Fibroblast of skin of right quadriceps (primary cell): ENCODE measurements around the gene RTKN2.

Experiments used
- DNase-seq: peaks from one replicate; pipeline ENCODE4 v3.0.0-alpha.2; 2013

Gene RTKN2

DNA sequence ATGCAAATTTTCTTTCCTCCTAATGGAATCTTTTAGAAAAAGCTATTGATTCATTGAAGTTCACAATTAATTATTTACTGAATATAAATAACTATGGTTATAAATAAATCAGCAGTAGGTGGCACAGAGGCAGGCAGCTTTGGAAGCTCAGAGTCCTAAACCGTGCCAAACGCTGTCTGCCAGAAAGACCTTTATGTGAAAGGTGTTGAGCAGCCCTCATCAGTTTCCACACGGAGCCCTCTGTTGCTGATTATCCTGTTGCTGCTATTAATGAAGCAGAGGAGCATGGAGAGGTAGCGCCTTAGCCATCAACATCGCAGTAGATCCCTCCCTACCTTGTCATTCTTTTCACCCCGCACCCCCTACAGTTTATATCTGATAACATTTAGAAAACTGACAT lies 51.0 kb downstream of the RTKN2 start:
- DNase-seq = no peak

- DNase-seq = peak; percentile 23
These were observed 54.2 kb downstream of the RTKN2 start for GRCh38 chr10:62214364-62214874.

DNA sequence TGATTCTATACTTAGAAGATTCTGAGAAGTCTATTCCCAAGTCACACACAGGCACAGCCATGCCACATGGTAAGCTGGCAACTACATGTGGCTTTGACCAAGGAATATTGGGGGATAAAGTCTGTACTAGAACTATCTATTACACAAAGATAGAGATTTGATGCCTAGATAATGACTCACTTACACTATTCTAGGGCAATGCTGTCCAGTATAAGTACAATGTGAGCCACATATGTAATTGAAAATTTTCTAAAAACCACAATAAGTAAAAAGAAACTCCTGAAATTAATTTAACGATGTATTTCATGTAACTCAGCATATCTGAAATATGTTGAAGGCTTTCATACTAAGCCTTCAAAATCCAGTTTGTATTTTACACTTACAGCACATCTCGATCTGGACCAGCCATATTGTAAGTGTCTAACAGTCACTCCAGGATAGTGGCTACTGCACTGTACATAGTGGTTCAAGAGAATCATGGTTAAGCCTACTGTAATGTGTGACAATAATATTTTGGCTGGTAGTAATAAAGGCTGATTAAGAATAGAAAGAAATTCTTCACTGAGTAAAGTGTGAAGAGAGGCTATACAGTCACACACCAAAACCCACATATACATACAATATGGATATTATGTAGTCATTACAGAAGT lies 62.8 kb downstream of the RTKN2 start:
- DNase-seq = no peak

GRCh38 chr10:62199584-62199983 lies 69.1 kb downstream of the RTKN2 start:
- no peak for DNase-seq

- DNase-seq = no peak
These were observed 72.1 kb downstream of the RTKN2 start for GRCh38 chr10:62196528-62196927.

- no peak for DNase-seq
These were observed 73.0 kb downstream of the RTKN2 start for GRCh38 chr10:62195675-62195926.

GRCh38 chr10:62194924-62195674 lies 73.5 kb downstream of the RTKN2 start:
- DNase-seq = no peak

GRCh38 chr10:62193479-62193878 lies 75.2 kb downstream of the RTKN2 start:
- DNase-seq = no peak

GRCh38 chr10:62189131-62189530 lies 79.5 kb downstream of the RTKN2 start:
- DNase-seq = peak; percentile 3

DNA sequence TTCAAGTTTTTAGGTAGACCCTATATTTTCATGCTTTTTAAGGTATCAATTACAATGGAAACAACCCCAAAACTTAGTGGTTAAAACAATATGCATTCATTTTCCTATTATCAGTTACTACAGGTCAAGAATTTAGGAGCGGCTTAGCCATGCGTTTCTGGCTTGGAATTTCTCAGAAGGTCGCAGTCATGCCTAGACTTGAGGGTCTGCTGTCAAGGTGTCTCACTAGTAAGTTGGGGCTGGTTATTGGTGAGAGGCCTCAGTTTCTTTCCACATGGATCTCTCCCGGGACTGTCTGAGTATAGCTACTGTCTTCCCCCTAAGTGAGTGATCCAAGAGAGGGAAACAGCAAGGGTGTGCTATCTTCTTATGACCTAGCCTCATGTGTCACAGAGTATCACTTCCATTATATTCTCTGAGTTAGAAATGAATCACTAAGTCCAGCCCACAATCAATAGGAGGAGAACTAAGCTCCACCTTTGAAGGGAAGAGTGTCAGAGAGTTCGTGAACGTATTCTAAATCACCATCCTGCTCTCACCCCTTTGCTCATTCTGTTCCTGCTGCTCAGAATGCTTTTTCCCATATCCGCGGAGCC lies 80.5 kb downstream of the RTKN2 start:
- no peak for DNase-seq

DNA sequence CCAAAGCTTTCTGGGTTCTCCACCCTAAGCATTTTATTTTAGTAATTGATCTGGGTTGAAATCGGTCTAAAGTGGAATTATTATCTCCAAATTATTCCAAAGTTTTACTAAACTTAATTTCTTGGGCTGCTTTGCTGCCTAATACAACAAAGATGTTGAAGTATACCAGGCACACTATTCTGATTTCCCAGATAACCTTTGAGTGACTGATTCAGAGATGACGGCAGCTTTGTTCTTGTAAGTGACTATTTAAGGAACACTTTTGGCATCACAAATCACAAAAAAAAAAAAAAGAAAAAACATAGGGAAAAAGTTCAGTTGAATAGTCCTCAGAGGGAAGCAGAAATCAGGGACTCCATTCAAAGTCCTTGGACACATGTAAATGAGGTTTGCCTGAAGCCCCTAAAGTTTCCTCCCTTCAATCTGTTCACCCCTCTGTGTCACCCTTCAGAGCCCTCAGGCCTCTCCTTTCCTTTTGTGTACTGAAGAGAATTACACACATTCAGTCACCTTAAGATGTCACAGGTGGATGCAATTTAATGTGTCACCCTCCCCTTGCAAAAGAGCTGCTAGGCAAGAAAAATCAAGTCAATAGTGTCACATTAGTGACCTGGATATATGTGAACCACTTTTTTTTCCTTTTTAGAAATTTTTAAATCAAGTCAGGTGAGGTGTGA lies 81.5 kb downstream of the RTKN2 start:
- DNase-seq = no peak

DNA sequence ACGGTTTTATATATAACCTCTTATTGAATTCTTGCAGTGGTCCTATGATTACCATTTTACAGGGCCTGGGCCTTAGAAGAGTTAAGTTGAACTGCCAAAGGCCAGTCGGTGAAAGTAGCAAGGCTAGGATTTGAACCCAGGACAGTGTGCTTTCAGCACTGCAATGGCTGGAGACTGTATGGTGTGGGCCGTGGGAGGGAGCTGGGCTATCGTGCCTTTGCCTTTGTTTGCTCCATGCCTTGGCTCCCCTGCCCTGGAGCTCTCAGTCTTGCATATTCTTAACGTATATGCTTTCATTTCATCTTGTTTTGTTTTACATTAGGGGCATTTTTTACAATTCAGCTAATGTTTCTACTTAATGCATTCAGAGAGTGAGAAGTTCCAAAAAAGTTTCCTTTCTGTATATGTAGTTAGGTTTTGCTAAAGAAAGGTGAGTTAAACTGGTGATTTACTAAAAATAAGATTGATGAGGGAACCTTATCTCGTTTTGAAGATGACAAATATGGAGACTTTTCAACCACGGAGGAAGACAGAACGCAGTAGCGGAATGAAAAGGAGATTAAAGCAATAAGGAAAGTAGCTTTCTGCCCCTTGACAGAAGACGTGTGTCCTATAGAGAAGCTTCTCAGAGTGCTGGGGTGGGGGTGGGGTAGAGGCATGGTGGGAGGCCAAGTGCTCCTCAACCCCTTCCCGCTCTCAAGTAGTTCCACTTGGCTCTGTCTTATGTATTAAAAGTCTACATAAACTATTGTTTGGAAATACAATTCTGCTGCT lies 82.5 kb downstream of the RTKN2 start:
- no peak for DNase-seq

GRCh38 chr10:62183857-62184795 lies 84.5 kb downstream of the RTKN2 start:
- no peak for DNase-seq

DNA sequence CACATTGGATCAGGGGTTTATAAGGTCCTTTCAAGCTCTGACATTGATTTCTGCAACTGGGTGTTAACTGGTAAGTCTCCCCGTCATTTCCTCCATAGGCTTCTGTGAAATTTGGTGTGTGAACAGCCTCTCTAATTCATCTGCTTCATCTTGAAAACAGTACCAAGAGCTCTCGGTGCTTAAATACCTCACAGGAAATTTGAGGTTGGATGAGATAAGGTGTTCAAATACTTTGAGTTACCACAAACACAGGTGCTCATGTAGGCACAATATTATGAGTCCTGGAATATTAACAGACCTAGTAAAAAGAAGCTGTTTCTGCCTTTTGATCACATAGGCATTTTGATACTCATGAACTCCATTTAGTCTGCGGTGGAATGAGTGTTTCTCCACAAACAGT lies 85.2 kb downstream of the RTKN2 start:
- DNase-seq = no peak

DNA sequence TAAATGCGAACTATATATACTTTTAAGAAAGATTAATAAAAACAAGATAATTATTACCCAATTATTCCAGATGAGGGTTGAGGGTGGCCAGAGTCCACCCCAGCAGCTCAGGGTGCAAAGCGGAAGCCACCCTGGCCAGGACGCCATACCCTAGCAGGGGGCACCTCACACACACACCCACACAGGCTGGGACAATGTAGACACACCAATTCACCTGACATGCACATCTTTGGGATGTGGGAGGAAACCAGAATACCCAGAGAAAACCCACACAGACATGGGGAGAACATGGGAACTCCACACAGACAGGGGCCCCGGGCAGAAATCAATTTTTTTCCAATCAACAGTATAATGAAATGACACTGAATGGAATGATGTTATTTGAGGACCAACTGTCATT lies 86.0 kb downstream of the RTKN2 start:
- no peak for DNase-seq

DNA sequence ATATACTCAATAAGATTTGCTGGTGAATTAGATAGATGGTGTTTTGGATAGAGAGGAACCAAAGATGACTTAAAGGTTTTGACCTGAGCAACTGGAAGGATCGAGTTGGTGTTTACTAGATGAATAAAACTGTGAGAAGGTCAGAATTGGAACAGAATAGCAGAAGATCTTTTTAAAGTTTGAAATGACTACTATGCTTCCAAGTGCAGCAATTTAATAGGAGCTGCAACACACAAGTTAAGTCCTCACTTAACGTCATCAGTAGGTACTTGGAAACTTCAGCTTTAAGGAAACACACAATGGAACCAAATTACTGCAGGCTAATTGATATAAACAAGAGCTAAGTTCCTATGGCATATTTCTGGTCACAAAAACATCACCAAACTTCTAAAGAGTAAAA lies 86.5 kb downstream of the RTKN2 start:
- no peak for DNase-seq

DNA sequence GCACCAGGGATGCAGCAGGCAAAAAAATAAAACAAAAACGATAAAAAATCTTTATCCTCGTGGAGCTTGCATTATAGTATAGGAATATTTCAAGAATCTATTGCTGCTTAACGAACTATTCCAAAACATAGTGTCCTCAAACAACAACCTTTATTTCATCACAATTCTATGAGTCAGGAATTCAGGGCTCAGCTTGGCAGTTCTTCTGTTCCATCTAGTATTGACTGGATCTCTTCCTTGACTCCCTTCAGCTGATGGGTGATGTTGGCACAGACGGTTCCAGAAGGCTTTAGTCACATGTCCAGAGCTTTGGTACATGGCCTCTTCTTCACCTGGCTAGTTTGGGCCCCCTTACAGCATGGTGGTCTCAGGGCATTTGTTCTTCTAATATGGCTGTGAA lies 88.0 kb downstream of the RTKN2 start:
- no peak for DNase-seq

DNA sequence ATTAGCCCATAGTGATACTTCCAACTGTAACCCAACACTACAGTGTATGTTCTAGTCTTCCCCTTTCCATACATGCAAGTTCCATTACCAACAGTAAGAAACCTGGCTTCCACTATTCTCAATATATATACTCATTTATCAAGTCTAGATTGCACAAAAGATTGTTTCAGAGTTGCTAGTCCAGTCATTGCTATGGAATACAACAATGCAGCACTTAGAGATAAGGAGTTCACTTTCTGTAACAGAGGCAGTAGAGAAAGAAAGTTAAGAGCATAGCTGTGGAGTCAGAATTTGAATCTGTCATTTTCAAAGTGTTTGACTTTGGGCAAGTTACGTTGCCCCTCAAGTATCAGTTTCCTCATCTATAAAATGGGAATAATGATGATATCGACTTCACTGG lies 90.1 kb downstream of the RTKN2 start:
- DNase-seq = no peak

DNA sequence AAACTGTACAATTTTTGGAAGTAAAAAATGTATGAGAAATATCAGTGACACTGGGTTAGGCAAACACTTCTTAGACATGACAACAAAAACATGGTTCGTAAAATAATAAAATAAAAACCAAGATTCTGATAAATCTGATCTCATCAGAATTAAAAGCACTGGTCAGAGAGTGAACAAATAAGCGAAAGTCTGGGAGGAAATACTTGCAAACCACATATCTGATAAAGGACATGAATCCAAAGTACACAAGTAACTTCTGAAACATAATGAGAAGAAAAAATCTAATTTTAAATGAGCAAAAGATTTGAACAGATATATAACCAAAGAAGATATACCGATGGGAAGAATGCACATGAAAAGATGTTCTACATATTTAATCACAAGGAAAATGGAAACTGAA lies 91.5 kb downstream of the RTKN2 start:
- no peak for DNase-seq

GRCh38 chr10:62175251-62175650 lies 93.4 kb downstream of the RTKN2 start:
- DNase-seq = no peak

DNA sequence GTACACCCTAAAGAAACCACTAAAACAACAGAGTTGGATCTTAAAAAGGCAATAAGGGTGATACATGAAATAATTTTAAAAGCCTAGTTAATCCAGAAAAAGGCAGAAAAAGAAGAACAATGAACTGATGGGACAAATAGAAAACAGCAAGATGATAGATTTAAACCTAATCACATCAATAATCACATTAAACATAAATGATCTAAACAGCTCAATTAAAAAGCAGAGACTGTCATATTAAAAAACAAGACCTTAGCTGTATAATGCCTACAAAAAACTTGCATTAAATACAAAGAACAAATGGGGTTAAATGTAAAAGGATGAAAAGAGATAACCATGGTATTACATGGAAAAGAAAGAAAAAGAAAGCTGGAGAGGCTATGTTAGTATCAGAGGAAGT lies 96.2 kb downstream of the RTKN2 start:
- no peak for DNase-seq

- peak; percentile 75 for DNase-seq
These were observed 96.9 kb downstream of the RTKN2 start for GRCh38 chr10:62171791-62172190.
